T-helper 2 cell (primary cell): Measurements from ENCODE around the gene RNU4-1.
"Not testable (repeated sequence)": the region's sequence is repeated elsewhere in the genome, so short reads cannot be mapped to it uniquely, and the experiment has no call there.

Experiments used
- DNase-seq, 5 experiments: peaks; one replicate each; pipeline versions ENCODE4 v3.0.0 to v3.0.0-alpha.2; 2012 to 2022
- total RNA-seq, 2 donors: gene quantifications; one replicate each; lab custom pipeline; 2026; lab: John Stamatoyannopoulos, UW

Gene RNU4-1
- 13.4 to 18.2 reads per million in 2 donors for total RNA-seq

DNA sequence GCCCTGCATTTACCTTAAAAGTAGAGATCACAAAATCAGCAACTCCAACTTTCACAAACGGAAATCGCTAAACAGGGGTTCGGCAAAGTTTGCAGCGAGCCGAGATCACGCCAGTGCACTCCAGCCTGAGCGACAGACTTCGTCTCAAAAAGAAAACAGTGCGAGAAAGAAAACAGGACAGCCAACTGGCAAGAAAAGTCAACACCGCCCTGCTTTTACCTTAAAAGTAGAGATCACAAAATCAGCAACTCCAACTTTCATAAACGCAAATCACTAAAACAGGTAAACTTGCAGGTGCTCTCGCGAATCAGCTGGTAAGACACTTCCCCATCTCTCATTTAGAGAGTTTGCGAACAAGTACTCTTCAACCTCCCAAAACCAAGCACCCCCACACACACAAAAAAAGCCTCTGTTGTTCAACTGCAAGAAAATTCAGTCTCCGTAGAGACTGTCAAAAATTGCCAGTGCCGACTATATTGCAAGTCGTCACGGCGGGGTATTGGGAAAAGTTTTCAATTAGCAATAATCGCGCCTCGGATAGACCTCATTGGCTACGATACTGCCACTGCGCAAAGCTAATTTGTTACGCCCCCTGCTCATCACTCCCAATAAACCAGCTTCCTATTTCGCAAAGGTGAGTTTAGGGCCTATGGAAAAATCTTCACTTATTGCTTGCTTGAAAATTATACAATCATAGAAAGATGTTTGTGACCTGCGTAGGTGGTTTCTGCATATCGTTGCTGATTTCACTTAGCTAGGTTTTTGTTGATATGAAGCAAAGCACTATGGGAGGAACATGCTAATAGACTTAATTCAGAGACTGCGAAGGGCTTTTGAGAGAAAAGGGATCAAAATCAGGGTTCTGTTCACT, at the start of gene RNU4-1:
Gene RNU4-1, minus strand, starts transcription at position 577 of the 871 bp plus-strand sequence.
- peak; percentile 25 to 92 (median 69) for DNase-seq

- no peak for DNase-seq
These were observed 49.4 kb upstream of the RNU4-1 start for GRCh38 chr12:120342175-120343038.

DNA sequence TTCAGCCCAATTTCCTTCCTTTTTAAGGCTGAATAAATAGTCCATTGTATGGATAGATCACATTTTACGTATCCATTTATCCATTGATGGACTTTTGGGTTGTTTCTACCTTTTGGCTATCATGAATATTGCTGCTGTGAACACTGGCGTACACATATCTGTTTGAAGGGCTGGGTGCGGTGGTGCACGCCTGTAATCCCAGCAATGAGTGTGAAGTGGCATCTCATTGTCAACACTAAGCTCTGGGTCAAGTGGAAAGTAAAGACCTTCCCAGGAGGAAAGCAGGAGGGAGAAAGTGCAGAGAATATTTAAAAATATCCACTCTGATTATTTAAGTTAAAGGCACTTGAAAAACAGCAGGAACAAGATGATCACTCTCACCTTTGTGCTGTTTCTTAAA, 46.2 kb upstream of the RNU4-1 start:
- DNase-seq, result no peak

DNA sequence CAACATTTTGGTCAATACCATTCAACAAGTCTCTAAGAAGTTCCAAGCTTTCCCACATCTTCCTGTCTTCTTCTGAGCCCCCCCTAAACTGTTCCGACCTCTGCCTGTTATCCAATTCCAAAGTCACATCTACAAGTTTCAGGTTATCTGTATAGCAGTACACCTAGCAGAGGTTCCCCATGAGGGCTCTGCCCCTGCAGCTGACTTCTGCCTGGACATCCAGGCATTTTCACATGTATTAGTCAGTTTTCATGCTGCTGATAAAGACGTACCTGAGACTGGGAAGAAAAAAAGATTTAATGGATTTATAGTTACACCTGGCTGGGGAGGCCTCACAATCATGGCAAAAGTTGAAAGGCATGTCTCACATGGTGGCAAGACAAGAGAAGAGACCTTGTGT, 44.7 kb upstream of the RNU4-1 start:
- no peak for DNase-seq

GRCh38 chr12:120336392-120336791, 43.4 kb upstream of the RNU4-1 start:
- DNase-seq, result not testable (repeated sequence)

DNA sequence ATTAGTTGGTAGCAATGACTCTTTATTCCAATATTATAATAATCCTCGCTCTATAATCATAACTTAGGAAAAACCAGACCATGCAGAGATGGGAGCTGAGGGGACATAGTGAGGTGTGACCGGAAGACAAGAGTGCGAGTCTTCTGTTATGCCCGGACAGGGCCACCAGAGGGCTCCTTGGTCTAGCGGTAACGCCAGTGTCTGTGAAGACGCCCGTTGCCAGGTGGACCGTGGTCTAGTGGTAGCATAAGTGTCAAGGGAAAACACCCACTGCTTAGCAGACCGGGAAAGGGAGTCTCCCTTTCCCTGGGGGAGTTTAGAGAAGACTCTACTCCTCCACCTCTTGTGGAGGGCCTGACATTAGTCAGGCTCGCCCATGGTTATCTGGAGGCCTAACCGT, 42.4 kb upstream of the RNU4-1 start:
- DNase-seq, result not testable (repeated sequence)

DNA sequence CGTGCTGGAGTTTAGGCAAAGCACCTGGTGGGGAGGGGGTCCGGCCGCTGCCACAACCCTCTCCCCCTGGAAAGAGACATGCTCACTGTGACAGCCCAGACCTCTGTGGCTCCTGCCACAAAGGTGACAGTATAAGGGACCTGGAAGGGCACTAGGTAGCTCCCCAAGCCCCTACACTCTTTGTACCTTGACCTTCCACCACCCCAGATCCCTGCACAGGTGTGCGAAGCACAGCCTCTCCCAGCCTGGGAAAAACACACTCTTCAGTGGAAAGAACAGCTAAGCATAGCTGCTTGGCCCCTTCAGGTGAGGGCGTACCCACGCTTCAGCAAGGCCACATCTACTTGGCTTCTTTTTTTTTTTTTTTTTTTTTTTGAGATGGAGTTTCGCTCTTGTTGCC, 39.5 kb upstream of the RNU4-1 start:
- DNase-seq, result no peak

DNA sequence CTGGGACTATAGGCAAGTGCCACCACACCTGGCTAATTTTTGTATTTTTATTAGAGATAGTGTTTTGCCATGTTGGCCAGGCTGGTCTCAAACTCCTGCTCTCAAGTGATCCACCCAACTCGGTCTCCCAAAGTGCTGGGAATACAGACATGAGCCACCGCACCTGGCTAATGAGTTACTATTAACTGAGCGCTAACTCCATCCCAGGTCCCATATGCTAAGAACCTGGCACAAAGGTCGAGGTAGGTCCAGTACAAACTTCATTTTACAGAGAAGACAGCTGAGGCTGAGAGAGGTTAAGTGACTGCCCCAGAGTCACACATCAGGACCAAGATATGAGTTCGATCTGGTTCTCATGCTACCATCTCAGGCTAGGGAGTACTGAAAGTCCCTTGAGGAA, 39.0 kb upstream of the RNU4-1 start:
- no peak for DNase-seq

- DNase-seq, result no peak
These were observed 38.4 kb upstream of the RNU4-1 start for GRCh38 chr12:120331390-120331789.

GRCh38 chr12:120328228-120328627, 35.2 kb upstream of the RNU4-1 start:
- DNase-seq, result no peak

- no peak for DNase-seq
These were observed 34.6 kb upstream of the RNU4-1 start, which contains the start of gene PLA2G1B for GRCh38 chr12:120327593-120327992. Gene PLA2G1B (minus strand): TSS chr12:120327779. CDS start chr12:120327753, 26 bp downstream.

- no peak for DNase-seq
These were observed 31.9 kb upstream of the RNU4-1 start for GRCh38 chr12:120324841-120325417.

DNA sequence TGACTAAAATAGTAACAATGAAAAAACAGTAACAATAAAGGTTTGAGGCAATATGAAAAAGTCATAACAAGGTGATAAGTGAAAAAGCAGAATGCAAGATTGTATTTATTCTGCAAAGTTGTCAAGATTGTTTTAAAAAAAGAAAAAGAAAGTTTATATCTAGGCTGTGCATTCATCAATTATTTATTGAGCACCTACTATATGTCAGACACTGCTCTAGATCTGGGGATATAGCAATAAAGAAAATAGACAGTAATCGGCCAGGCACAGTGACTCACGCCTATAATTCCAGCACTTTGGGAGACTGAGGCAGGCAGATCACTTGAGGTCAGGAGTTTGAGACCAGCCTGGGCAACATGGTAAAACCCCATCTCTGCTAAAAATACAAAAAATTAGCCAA, 30.7 kb upstream of the RNU4-1 start:
- no peak for DNase-seq

GRCh38 chr12:120321382-120322202, 28.6 kb upstream of the RNU4-1 start:
- no peak for DNase-seq

DNA sequence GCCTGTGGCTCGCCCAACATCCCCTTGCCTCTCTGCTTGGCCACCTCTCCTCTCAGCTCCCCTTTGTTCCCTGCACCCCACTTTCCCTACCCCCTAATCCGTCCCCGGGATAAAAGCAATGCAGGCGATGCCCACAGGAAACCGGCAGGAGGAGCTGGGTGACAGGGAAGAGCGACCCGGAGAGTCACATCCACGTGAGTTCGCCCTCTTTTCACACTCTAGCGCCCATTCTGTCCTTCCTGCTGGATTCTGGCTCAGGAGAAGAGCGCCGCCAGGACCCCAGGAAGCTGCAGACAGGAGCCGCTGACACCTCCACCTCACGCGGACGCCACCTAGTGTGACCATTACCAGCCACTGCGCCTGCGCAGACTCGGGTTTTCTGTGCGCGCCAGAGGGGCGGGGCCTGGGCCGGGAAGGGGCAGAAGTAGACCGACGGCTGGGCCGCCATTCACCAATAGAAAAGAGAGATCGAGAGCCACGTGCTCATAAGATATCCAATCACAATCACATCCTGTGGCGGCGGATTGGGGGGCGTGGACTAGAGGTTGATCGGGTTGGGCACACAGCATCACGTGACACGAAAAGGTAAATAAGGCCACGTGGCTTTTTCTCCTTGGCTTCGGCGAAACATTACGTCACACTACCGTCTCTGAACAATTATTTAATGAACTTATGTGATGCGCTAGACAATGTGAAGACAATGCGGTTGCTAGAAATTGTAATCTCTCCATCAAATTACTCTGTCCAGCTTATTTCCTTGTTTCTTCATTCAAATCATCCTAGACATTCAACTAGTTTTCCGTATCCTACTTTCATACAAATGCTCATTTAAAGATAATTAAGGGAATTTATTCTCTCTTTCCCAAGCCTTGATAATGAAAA, 24.4 kb upstream of the RNU4-1 start:
- peak; percentile 99 to 100 (median 100) for DNase-seq

- no peak for DNase-seq
These were observed 23.8 kb upstream of the RNU4-1 start for GRCh38 chr12:120316798-120317223.

- DNase-seq, result no peak
These were observed 21.2 kb upstream of the RNU4-1 start for GRCh38 chr12:120314220-120314619.

- DNase-seq, result peak; percentile 59 to 96 (median 83)
These were observed 9.2 kb upstream of the RNU4-1 start, which contains the start of gene SIRT4 for GRCh38 chr12:120301962-120302815. Gene SIRT4 (plus strand): TSS chr12:120302321. CDS start chr12:120303562, 1,241 bp downstream.

GRCh38 chr12:120292411-120292660, 701 bp downstream of the RNU4-1 start:
- DNase-seq, result no peak
